ENCODE measurements around the gene MITF. TPM values are rescaled to one million over a fixed set of nuclear protein-coding genes. Genes with fewer than 3 reads are reported as not detected.

MITF gene
- total RNA-seq, 1 donor: 11.6 TPM

- Histone ChIP-seq H3K4me3 (ENCODE audit: insufficient read depth, low read length) (no peak overlapping the region), H3K9me3 (ENCODE audit: low read depth, low read length) (no peaks in the 10 kb centered on the region), H4K20me1 (ENCODE audit: insufficient read depth, low read length) (no peaks in the 10 kb centered on the region), H2AFZ (ENCODE audit: low read length) (no peak overlapping the region), H3K27ac (ENCODE audit: low read depth, low read length) (no peak overlapping the region), H3K27me3 (ENCODE audit: insufficient read depth, low read length) (no peaks in the 10 kb centered on the region), H3K36me3 (ENCODE audit: insufficient read depth, low read length) (no peaks in the 10 kb centered on the region), H3K4me2 (ENCODE audit: insufficient read depth, low read length) (no peak overlapping the region), H3K4me1 (ENCODE audit: insufficient read depth, low read length) (peaks cover 3% of the 10 kb centered on the region), H3K79me2 (ENCODE audit: insufficient read depth, low read length) (no peaks in the 10 kb centered on the region)
- no peak for DNase-seq (ENCODE audit: insufficient read length, low spot score, missing footprints)
- TF ChIP-seq CTCF (IDR thresholded peaks at IDR 0.05; ENCODE audit: extremely low read depth, low read depth, low read length): no peak
Observed at GRCh38 chr3:69861556-69861955, 122.3 kb downstream of the MITF start.

DNA sequence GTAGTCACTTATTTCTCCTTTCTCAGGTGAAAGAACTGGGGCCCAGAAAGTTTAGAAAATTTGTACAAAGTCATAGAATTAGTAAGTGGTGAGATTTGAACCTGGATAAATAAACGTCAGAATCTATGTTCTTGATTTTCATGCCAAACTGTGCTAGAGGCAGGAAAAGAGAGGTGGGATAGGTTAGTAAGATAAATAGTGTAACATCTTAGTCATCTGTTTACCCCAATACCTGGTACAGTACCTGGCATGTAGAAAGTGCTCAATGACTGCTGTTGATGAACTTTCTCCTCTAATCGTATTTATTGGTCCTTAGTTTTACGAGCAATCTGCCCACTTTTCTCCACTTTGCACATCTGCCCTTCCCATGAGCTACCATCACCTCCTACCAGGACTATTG lies 124.9 kb downstream of the MITF start:
- Histone ChIP-seq H3K36me3 (ENCODE audit: insufficient read depth, low read length) (no peaks in the 10 kb centered on the region), H3K4me2 (ENCODE audit: insufficient read depth, low read length) (no peak overlapping the region), H3K27ac (ENCODE audit: low read depth, low read length) (no peak overlapping the region), H4K20me1 (ENCODE audit: insufficient read depth, low read length) (no peaks in the 10 kb centered on the region), H3K9me3 (ENCODE audit: low read depth, low read length) (no peaks in the 10 kb centered on the region), H3K4me3 (ENCODE audit: insufficient read depth, low read length) (no peak overlapping the region), H3K4me1 (ENCODE audit: insufficient read depth, low read length) (peaks cover 12% of the 10 kb centered on the region), H3K79me2 (ENCODE audit: insufficient read depth, low read length) (no peaks in the 10 kb centered on the region), H3K27me3 (ENCODE audit: insufficient read depth, low read length) (no peaks in the 10 kb centered on the region), H2AFZ (ENCODE audit: low read length) (no peak overlapping the region)
- DNase-seq (ENCODE audit: insufficient read length, low spot score, missing footprints): no peak
- TF ChIP-seq CTCF (IDR thresholded peaks at IDR 0.05; ENCODE audit: extremely low read depth, low read depth, low read length): no peak

GRCh38 chr3:69864766-69865165 lies 125.5 kb downstream of the MITF start:
- no peaks in the 10 kb centered on the region for H3K27me3 ChIP-seq (ENCODE audit: insufficient read depth, low read length)
- no peak overlapping the region for H3K27ac ChIP-seq (ENCODE audit: low read depth, low read length)
- no peak overlapping the region for H3K4me2 ChIP-seq (ENCODE audit: insufficient read depth, low read length)
- H3K4me3 ChIP-seq (ENCODE audit: insufficient read depth, low read length): no peak overlapping the region
- TF ChIP-seq CTCF (IDR thresholded peaks at IDR 0.05; ENCODE audit: extremely low read depth, low read depth, low read length): no peak
- no peaks in the 10 kb centered on the region for H3K79me2 ChIP-seq (ENCODE audit: insufficient read depth, low read length)
- H3K4me1 ChIP-seq (ENCODE audit: insufficient read depth, low read length): peaks cover 15% of the 10 kb centered on the region
- no peak overlapping the region for H2AFZ ChIP-seq (ENCODE audit: low read length)
- no peaks in the 10 kb centered on the region for H3K9me3 ChIP-seq (ENCODE audit: low read depth, low read length)
- DNase-seq (ENCODE audit: insufficient read length, low spot score, missing footprints): no peak
- H3K36me3 ChIP-seq (ENCODE audit: insufficient read depth, low read length): no peaks in the 10 kb centered on the region
- H4K20me1 ChIP-seq (ENCODE audit: insufficient read depth, low read length): no peaks in the 10 kb centered on the region

DNA sequence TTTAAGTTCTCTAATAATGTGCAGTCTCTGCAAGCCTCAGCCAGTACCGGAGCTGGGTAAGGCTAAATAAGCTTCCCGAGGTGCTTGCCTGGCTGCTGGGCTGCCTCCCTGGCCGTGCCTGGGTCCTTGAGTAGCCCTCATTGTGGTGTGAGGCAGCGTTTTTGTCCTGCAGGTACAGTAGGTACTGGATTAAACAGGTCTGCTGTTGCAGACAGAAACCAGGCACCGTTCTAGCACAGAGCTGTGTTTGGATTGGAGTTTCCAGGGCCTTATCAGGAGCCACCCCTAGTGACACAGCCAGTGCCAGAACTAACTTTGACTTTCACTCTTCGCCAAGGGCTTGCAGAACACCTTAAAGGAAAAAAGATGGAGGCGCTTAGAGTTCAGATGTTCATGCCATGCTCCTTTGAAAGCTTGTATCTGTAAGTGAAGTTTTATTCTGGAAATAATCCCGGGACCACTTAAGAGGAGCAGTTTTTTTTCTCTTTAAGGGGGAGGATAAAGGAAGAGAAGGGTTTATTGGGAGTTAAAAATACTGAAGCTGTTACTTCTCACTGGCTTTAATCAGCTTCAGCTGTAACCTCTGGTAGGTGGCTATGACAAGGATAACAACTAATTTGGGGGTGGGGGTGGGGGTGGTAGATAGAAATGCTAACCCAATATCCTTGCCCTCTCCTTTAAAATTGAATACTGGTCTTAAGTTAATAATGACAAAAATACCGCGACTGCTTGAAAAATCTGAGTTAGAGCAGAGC lies 126.8 kb downstream of the MITF start:
- Histone ChIP-seq H3K4me1 (ENCODE audit: insufficient read depth, low read length) (peaks cover 15% of the 10 kb centered on the region), H3K36me3 (ENCODE audit: insufficient read depth, low read length) (no peaks in the 10 kb centered on the region), H3K27me3 (ENCODE audit: insufficient read depth, low read length) (no peaks in the 10 kb centered on the region), H3K9me3 (ENCODE audit: low read depth, low read length) (no peaks in the 10 kb centered on the region), H2AFZ (ENCODE audit: low read length) (peak overlapping the region; percentile 29), H3K4me2 (ENCODE audit: insufficient read depth, low read length) (no peak overlapping the region), H4K20me1 (ENCODE audit: insufficient read depth, low read length) (no peaks in the 10 kb centered on the region), H3K27ac (ENCODE audit: low read depth, low read length) (no peak overlapping the region), H3K79me2 (ENCODE audit: insufficient read depth, low read length) (no peaks in the 10 kb centered on the region), H3K4me3 (ENCODE audit: insufficient read depth, low read length) (no peak overlapping the region)
- TF ChIP-seq CTCF (IDR thresholded peaks at IDR 0.05; ENCODE audit: extremely low read depth, low read depth, low read length): no peak
- peak; percentile 44 for DNase-seq (ENCODE audit: insufficient read length, low spot score, missing footprints)

Measured in osteoblast (primary cell).